ENCODE data around the gene ADGRL1. TPM values are rescaled to one million over a fixed set of nuclear protein-coding genes. Genes with fewer than 3 reads are reported as not detected.
"Not testable (repeated sequence)": the region's sequence is repeated elsewhere in the genome, so short reads cannot be mapped to it uniquely, and the experiment has no call there.

Gene ADGRL1
- total RNA-seq, 1 donor = 2.5 TPM

- H3K27ac ChIP-seq (ENCODE audit: low read depth, low read length) = no peak overlapping the region
- peak; percentile 80 for DNase-seq (ENCODE audit: insufficient read length, low spot score, missing footprints)
- H3K36me3 ChIP-seq (ENCODE audit: insufficient read depth, low read length) = no peaks in the 10 kb centered on the region
- no peak overlapping the region for H2AFZ ChIP-seq (ENCODE audit: low read length)
- no peaks in the 10 kb centered on the region for H3K27me3 ChIP-seq (ENCODE audit: insufficient read depth, low read length)
- H3K4me1 ChIP-seq (ENCODE audit: insufficient read depth, low read length) = no peaks in the 10 kb centered on the region
- H3K79me2 ChIP-seq (ENCODE audit: insufficient read depth, low read length) = no peaks in the 10 kb centered on the region
- no peak overlapping the region for H3K4me3 ChIP-seq (ENCODE audit: insufficient read depth, low read length)
- no peaks in the 10 kb centered on the region for H3K9me3 ChIP-seq (ENCODE audit: low read depth, low read length)
- no peaks in the 10 kb centered on the region for H4K20me1 ChIP-seq (ENCODE audit: insufficient read depth, low read length)
- no peak overlapping the region for H3K4me2 ChIP-seq (ENCODE audit: insufficient read depth, low read length)
- TF ChIP-seq, protein P1, sequence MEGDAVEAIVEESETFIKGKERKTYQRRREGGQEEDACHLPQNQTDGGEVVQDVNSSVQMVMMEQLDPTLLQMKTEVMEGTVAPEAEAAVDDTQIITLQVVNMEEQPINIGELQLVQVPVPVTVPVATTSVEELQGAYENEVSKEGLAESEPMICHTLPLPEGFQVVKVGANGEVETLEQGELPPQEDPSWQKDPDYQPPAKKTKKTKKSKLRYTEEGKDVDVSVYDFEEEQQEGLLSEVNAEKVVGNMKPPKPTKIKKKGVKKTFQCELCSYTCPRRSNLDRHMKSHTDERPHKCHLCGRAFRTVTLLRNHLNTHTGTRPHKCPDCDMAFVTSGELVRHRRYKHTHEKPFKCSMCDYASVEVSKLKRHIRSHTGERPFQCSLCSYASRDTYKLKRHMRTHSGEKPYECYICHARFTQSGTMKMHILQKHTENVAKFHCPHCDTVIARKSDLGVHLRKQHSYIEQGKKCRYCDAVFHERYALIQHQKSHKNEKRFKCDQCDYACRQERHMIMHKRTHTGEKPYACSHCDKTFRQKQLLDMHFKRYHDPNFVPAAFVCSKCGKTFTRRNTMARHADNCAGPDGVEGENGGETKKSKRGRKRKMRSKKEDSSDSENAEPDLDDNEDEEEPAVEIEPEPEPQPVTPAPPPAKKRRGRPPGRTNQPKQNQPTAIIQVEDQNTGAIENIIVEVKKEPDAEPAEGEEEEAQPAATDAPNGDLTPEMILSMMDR (IDR thresholded peaks at IDR 0.05; ENCODE audit: extremely low read depth, low read depth, low read length) = no peak
These were observed 23.5 kb downstream of the ADGRL1 start for GRCh38 chr19:14182476-14182875.

GRCh38 chr19:14181906-14182305 is 24.1 kb downstream of the ADGRL1 start:
- TF ChIP-seq, protein P1 (IDR thresholded peaks at IDR 0.05; ENCODE audit: extremely low read depth, low read depth, low read length) = no peak
- Histone ChIP-seq H3K27ac (ENCODE audit: low read depth, low read length) (no peak overlapping the region), H2AFZ (ENCODE audit: low read length) (no peak overlapping the region), H4K20me1 (ENCODE audit: insufficient read depth, low read length) (no peaks in the 10 kb centered on the region), H3K79me2 (ENCODE audit: insufficient read depth, low read length) (no peaks in the 10 kb centered on the region), H3K4me3 (ENCODE audit: insufficient read depth, low read length) (no peak overlapping the region), H3K9me3 (ENCODE audit: low read depth, low read length) (no peaks in the 10 kb centered on the region), H3K36me3 (ENCODE audit: insufficient read depth, low read length) (no peaks in the 10 kb centered on the region), H3K4me1 (ENCODE audit: insufficient read depth, low read length) (no peaks in the 10 kb centered on the region), H3K4me2 (ENCODE audit: insufficient read depth, low read length) (no peak overlapping the region), H3K27me3 (ENCODE audit: insufficient read depth, low read length) (no peaks in the 10 kb centered on the region)
- DNase-seq (ENCODE audit: insufficient read length, low spot score, missing footprints) = peak; percentile 43

GRCh38 chr19:14181199-14181598 is 24.8 kb downstream of the ADGRL1 start:
- not testable (repeated sequence) for H3K9me3 ChIP-seq (ENCODE audit: low read depth, low read length); H4K20me1 ChIP-seq (ENCODE audit: insufficient read depth, low read length); H3K27me3 ChIP-seq (ENCODE audit: insufficient read depth, low read length); H3K4me1 ChIP-seq (ENCODE audit: insufficient read depth, low read length); H2AFZ ChIP-seq (ENCODE audit: low read length); H3K4me2 ChIP-seq (ENCODE audit: insufficient read depth, low read length); H3K27ac ChIP-seq (ENCODE audit: low read depth, low read length); H3K36me3 ChIP-seq (ENCODE audit: insufficient read depth, low read length); H3K4me3 ChIP-seq (ENCODE audit: insufficient read depth, low read length); H3K79me2 ChIP-seq (ENCODE audit: insufficient read depth, low read length)
- peak; percentile 45 for DNase-seq (ENCODE audit: insufficient read length, low spot score, missing footprints)

- no peaks in the 10 kb centered on the region for H3K27me3 ChIP-seq (ENCODE audit: insufficient read depth, low read length)
- H3K4me1 ChIP-seq (ENCODE audit: insufficient read depth, low read length) = no peaks in the 10 kb centered on the region
- H4K20me1 ChIP-seq (ENCODE audit: insufficient read depth, low read length) = no peaks in the 10 kb centered on the region
- no peak overlapping the region for H3K27ac ChIP-seq (ENCODE audit: low read depth, low read length)
- H3K9me3 ChIP-seq (ENCODE audit: low read depth, low read length) = no peaks in the 10 kb centered on the region
- no peaks in the 10 kb centered on the region for H3K36me3 ChIP-seq (ENCODE audit: insufficient read depth, low read length)
- H3K79me2 ChIP-seq (ENCODE audit: insufficient read depth, low read length) = no peaks in the 10 kb centered on the region
- TF ChIP-seq, protein P1 (IDR thresholded peaks at IDR 0.05; ENCODE audit: extremely low read depth, low read depth, low read length) = no peak
- no peak overlapping the region for H3K4me2 ChIP-seq (ENCODE audit: insufficient read depth, low read length)
- no peak overlapping the region for H3K4me3 ChIP-seq (ENCODE audit: insufficient read depth, low read length)
- no peak overlapping the region for H2AFZ ChIP-seq (ENCODE audit: low read length)
- peak; percentile 65 for DNase-seq (ENCODE audit: insufficient read length, low spot score, missing footprints)
These were observed 28.4 kb downstream of the ADGRL1 start for GRCh38 chr19:14177496-14178074.
